HG02938 (cell line): ENCODE data around the gene CFAP20DC.
"Not testable (repeated sequence)": the region's sequence is repeated elsewhere in the genome, so short reads cannot be mapped to it uniquely, and the experiment has no call there.

ENCODE experiments used
- ATAC-seq: cut with Tn5 transposase; IDR thresholded peaks from one replicate; pipeline ENCODE4 v1.9.1; 2021; ENCODE audit warnings: mild to moderate bottlenecking, moderate library complexity; ENCODE audit not compliant: unreplicated experiment

The CFAP20DC gene

DNA sequence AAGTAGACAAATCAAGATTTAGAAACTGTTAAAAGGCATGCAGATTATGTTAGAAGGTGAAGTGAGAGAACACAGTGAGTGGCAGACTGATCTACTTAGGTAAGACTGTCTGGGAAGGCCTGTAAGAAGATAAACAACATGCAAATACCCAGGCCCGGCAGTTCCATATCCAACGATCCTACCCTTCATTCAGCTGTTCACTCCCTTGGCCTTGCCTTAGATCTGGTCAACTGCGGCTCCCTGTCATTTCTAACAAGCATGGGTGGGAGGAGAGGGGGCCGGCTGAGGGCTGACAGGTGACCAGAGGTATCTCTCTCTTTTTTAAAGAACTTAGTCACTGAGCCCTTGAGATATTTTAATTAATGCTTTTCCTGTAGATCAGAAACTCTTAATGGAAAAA, 298.6 kb downstream of the CFAP20DC start:
- no peak for ATAC-seq

DNA sequence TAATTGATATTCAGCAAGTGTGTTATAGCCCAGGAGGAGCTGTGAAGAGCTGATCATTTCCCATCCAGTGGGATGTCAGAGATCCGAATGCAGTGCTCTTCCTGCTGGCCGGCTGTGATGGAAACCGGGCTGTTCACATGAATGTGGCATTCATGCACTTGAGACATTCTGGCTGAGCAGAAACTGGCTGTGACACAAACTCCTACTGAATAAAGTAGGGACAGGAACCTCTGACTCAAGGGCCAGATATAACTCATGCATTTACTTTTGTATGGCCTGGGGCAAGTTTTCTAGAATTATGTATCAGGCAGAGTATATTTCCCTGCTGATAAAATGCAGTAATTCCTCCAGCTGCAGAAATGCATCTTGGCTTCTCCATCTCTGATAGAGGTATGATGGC, 299.9 kb downstream of the CFAP20DC start:
- no peak for ATAC-seq

DNA sequence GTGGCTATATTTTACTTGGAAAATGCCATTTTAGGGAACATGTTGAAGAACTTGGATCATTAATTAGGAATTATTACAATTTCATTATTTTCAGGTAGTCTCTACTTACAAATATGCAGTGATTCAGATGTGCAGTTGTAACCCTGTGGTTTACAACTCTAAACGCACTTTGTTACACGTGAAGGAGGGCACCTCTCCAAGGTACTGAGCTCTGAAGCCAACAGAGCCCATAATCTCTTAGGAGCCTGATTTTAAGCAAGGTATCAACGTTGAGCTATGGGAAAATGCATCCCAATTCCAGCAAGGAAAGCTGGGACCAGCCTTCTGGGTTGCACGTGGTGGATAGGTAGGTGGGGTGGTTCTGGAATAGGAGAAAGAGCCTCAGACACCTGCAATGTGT, 301.8 kb downstream of the CFAP20DC start:
- ATAC-seq, result no peak

DNA sequence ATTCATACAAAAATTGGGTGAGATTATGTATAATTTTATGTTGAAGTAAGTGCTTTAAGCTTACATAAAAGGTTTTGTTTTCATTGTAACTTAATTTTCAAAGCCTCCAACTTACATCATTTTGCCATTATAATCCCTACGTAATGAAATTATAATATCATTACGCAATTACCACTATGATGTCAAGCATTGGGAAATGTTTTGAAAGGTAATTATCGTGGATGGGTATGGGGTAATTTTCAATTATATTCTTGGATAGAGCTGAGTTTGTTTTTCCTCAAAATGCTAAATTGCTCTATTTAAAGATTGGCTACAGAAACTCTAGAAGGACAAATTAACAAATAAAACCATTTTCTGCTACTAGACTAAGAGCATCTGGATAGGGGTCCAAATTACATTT, 303.1 kb downstream of the CFAP20DC start:
- ATAC-seq, result no peak

DNA sequence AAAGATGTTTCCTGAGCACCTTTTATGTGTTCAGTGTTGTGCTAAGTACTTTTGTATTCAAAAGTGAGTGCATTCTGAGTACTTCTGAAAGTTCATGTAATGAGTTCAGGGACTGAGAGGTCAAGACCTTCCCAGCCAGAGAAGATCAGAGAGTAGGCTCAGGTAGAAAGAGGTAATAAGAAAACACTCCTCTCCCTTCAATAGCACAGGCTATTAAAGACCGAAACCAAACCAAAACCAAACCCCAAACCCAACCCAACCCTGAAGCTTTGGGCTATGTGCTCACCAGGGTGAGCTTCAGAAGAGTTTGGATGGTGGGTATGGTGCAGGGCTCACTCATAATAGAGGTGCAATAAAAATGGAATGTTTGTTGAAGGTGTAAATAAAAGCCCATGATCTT, 306.5 kb downstream of the CFAP20DC start:
- no peak for ATAC-seq

DNA sequence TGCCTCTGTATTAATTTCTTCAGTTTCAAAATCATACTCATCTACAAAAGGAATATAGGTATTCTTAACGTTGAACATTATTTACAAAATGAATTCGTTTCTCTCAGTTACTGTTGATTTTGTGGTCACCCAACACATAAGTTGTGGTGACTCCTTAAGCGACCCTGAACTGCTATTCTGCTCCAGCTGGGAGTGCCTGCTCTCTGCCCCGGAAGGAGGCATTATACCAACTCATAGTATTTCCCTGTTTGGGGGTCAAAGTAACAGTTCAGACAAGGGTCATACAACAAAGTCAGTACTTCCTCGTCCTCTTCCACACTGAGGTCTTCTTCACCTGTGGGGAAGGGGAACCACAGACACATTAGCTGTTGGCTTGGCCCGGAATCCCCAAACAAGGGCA, 307.6 kb downstream of the CFAP20DC start:
- no peak for ATAC-seq

DNA sequence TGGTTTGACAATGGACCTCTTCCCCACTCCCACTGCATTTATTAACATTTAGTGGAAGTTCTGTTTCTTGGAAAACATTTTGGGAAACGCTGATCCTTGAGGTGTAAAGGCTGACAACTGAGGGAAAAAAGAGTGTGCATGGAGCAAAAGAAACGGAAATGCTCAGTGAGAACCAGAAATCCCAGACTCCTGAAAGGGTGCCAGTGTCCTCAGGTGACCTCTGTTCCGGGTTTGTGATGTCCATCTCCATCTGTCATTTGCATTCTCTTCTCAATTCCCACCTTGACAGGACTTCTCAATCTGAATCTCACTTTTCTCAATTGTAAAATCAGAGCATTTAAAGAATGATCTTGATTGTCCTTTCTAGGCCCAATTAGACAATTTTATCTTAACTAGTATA, 312.2 kb downstream of the CFAP20DC start:
- no peak for ATAC-seq

DNA sequence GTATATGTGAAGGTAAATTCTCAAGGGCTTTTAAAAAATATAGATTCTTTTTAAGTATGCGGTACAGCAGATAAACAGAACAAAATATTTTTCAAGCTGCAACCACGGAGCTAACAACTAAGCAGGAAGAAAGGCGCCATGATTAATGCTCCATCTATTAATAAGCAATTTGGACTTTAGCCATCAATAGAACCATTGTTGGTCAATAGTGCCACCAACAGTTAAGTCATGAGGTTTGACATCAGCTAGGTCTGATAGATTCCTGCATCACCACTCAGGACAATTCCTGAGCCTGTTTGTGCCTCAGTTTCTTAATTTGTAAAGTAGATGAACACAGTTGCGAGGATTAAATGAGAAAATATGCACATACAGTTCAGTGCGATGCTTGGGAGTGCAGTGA, 318.2 kb downstream of the CFAP20DC start:
- ATAC-seq, result no peak

DNA sequence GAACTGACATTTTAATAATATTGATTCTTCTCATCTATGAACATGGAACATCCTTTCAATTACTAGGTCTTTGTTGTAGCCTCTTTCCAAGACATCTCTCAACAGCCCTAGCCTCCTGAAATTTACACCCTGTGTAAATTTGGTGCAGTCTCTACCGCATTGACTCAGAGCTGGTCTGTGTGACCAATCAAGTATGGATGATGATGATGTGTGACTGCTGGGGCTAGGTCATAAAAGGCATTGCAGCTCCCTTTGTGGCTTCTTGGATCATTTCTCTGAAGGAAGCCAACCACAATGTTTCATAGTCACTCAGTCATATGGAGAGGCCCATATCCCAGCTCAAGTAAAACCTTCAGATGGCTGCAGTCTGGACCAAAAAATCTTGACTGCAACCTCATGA, 321.1 kb downstream of the CFAP20DC start:
- no peak for ATAC-seq

DNA sequence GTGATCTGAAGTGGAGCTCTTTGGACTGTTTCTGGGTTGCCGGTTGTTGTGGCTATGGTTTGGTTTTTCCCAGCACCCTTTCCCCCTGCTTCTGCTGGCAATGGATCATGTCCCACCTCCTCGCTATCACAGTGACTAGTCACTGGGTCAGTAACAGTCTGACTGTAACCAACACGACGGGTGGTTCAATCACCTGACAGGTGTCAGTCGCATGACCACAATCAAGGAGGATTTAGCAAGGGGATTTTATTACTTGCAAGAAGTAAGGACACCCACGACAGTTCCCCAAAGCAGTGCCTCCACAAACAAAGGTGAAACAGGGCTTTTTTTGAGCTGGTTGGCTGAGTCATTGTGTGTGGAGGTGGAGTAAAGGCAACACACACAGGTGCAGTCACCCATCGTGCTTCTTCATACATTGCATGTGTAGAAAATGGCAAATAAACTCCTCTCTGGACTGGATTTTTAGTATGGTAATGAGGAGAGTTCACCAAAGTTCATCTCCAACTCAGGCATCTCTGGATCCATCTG, 324.4 kb downstream of the CFAP20DC start:
- no peak for ATAC-seq

DNA sequence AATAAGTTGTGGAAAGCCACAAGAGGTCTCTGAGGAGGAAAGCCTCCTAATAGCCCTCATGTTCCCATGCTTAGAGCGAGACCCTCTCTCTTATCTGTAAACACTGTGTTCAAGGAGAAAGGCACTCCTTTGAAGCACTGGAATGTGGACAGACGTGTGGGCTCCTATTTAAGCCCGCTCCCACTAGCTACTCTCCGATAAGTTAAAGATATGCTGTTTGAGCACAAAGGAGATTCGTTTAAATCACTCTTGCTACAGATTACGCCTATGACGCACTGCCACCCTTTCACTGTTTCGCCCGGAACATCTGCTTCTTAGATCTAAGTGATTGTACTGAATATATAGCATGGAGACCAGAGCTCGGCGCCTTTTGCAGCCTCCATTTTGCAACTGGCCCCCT, 325.5 kb downstream of the CFAP20DC start:
- ATAC-seq, result no peak

DNA sequence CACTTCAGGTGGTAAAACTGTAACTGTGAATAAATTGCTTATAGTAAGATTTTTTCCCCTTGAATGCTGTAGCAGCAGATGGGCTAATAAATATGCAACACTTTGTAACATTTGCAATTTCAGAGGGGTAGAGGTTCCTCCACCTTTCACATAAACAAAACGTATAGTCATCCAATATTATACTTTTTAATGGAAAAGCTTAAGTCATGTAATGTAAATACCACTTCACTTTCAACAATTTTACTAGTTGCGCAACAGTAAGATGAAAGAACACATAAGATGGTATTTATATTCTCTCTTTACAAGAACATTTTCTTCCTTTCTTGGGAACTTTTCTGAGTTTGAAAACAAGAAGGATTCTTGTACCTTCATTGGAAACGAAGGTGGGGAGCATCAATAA, 326.7 kb downstream of the CFAP20DC start:
- ATAC-seq, result no peak

DNA sequence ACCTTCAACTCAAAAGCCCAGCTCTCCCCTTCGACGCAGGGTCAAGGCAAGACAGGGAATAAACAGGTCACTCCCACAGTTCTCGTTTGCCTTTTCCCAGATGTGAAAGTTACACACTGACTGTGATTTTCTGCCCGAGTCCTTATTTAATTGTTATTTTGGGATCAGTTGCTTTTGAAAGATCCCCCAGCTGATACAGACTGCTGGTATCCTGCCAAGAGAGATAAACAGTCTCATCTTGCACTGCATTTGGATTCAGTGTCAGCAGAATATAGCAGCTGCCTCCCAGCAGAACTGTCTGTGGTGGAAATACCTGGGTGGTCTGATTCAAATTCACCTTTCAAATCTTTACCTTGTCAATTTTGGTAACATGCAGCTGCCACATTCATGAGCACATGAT, 327.3 kb downstream of the CFAP20DC start:
- no peak for ATAC-seq

DNA sequence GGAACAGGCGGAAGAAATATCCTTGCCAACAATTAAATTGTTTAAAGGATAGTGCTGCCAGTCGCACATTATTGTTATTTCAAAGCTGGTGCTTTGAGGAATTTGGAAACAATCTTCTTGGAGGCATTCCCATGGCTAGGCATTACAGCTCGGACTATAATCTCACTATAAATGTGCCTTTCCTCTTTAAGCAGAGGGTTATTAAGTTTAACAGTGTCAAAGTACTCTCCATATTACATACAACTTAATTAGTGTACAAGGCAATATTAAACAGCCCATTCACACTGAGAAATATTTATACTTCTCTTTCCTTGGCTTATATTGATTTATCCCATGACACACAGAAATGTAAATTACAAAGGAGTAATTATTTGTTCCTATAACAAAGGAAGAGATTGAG, 329.3 kb downstream of the CFAP20DC start:
- no peak for ATAC-seq

DNA sequence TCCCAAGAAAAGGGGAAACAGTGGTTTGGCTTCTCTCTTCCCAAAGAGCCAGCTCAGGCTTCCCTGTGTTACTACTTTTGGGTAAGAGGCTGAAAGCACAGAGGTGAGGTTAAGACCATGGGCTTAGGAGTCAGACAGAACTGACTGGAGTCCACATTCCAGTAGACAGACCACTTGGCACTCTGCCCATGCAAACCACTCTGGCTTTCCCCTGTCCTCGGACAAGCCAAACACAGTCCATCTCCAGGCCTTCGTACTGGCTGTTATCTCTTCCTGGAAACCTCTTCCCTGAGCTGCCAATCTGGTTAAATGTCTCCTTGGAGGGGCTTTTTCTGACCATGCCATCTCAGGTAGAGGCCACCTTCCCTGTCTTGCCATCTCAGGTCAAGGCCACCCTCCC, 330.1 kb downstream of the CFAP20DC start:
- no peak for ATAC-seq

DNA sequence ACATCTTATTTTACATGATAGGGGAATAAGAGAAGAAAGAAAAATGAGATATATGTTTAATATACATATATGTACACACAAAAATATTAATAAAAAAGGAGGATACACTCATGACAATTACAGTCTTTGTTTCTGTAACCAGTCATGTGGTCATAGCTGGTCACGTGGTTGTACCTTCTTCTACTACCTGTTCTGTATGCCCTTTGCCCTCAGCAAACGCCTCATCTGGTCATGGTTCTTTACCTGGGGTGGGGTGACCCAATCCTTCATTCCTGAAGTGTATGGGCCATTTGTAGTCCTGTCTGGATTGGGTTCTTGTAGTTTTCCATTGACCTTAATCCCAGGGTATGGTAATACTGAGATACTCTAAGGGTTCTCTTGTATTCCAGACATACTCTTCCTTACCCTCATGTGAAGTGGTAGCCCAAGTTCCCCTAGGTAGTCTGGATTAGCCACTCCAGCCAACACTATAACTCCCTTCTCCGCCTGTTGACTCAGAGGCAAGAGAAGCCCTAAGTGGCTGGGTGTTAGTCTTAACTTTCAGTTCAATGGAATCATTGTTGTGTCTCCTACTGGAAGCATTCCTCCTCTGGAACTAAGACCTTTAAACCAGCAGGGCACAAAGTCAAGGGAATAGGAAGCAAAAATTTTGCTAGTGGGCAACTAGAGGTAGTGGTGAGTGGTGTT, 336.0 kb downstream of the CFAP20DC start:
- ATAC-seq, result no peak

DNA sequence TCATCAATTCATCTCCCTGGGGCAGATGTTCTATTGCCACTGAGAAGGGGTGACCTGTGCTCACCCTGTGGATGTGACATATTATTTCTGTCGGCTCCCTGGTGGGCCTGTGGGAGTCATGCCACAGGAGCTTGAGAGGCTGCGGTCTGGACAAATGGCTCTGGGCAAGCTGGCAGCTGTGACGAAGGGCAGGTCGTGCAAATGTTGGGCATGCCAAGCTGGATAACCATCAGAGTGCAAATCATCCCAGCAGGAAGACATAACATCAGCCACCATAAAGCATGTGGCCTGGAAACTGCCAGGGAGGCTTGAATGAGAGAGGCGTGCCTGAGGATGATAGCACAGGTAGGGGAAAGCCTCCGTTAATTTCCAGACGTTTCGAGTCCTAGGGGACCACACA, 338.0 kb downstream of the CFAP20DC start:
- ATAC-seq, result no peak

DNA sequence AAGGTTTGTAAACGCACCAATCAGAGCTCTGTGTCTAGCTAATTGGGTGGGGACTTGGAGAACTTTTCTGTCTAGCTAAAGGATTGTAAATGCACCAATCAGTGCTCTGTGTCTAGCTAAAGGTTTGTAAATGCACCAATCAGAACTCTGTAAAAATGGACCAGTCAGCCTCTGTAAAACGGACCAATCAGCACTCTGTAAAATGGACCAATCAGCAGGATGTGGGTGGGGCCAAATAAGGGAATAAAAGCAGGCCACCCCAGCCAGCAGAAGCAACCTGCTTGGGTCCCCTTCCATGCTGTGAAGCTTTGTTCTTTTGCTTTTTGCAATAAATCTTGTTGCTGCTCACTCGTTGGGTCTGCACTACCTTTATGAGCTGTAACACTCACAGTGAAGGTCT, 340.8 kb downstream of the CFAP20DC start:
- not testable (repeated sequence) for ATAC-seq

DNA sequence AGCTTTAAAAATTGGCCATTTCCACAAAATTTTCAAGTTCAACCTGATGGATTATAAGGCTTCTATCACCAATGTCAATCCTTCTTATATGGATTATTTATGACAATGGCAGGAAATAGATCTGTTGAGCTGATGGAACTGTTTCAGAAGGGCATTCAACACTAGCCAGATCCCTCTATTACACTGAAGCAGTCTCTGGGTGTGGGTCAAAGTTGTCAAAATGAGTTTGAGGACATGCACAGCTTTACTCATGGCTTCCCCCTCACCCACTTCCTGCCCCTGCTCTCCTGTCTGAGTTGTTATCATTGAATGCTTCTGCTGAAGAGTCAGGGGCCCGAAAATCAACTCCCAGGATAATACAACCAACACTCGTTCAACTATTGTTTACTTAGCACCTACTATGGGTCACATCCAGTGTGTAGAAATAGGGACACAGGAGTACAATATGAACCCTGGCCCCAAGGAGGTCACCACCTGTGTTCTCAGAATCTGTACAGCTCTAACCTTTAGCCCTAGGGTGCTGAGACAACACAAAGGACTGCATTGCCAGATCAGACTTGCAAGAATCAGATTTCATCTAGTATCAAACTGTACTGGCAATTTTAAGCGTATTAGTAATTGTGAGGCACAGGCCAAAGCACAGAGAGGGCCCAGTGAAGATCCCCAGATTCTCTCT, 341.6 kb downstream of the CFAP20DC start:
- no peak for ATAC-seq

DNA sequence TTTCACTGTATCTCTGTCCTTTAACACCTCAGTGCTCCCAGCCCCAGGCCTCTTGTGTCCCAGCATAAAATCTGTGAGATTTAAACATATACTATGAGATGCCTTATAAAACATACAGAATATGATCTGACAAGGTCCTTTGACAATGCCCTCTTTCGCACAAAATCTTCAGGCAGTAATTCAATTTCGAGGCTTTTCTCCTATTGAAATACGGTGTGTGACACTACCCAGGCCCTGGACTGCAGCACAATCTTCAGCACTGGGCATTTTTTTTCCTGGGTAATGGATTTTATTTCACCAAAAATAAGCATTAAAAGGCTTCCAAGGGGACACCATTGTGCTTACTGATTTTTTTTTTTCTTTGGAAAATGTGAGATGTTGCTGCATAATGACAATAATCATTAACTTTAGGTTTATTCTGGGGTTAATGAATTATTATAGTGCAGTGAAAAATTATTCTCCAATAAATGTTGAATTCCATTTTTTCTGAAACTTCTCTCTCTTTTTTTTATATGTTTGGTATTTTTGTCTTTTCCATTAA, 342.4 kb downstream of the CFAP20DC start:
- no peak for ATAC-seq

DNA sequence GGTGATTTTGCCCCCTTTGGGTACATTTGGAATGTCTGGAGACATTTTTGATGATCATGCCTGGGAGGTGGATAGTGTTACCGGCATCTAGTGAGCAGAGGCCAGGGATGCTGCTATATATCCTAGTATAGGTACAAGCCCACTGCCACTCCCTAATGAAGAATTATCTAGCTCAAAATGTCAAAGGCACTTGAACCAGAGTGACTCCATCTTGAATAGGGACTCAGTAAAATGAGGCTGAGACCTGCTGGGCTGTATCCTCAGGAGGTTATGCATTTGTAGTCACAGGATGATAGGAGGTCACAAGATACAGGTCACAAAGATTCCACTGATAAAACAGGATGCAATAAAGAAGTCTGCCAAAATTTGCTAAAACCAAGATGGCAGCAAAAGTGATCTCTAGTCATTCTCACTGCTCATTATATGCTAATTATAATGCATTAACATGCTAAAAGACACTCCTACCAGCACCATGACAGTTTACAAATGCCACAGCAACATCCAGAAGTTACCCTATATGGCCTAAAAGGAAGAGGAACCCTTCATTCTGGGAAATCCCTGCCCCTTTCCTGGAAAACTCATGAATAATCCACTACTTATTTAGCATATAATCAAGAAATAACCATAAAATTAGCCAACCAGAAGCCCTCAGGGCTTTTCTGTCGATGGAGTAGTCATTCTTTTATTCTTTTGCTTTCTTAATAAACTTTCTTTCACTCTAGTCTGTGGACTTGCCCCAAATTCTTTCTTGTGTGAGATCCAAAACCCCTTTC, 343.2 kb downstream of the CFAP20DC start:
- no peak for ATAC-seq

DNA sequence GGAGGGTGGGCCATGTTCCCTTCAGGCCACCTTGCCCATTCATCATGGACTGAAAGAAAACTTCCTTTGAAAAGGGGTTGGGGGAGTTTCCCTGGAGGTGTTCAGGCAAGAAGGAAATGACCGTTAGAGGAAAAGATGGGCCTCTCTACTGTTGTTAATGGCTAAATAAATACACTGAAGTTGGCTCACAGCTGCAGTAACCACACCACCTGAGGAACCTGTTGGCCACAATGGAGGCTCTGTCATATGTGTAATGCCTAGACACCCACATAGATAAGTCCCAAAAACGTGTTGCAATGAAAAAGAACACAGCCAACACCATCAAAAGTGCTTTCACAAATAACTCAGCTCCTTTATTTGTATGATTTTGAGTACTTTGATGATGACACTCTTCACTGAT, 345.1 kb downstream of the CFAP20DC start:
- ATAC-seq, result peak; percentile 64
